ENCODE data around the gene MED22.
"Not testable (repeated sequence)": the region's sequence is repeated elsewhere in the genome, so short reads cannot be mapped to it uniquely, and the experiment has no call there.

Gene MED22

DNA sequence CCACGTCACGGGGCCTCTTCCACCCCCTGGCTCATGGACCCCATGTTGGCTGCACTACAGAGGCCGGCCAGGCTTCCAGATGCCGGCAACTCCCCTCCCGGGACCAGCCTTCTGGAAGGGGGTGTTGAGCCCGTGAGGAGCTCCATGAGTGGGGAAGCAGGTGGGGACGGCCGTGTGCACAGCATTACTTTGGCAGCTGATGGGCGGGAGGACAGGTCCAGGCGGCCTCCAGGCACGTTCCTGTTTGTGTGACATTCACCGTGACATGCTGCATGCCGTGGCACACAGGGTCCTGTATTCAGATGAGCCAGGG, 43.8 kb downstream of the MED22 start:
- DNase-seq, result no peak

GRCh38 chr9:133303266-133304157, 44.4 kb downstream of the MED22 start:
- no peak for DNase-seq

- no peak for DNase-seq
These were observed 46.4 kb downstream of the MED22 start for GRCh38 chr9:133301253-133302230.

- DNase-seq, result not testable (repeated sequence)
These were observed 47.9 kb downstream of the MED22 start for GRCh38 chr9:133299996-133300395.

DNA sequence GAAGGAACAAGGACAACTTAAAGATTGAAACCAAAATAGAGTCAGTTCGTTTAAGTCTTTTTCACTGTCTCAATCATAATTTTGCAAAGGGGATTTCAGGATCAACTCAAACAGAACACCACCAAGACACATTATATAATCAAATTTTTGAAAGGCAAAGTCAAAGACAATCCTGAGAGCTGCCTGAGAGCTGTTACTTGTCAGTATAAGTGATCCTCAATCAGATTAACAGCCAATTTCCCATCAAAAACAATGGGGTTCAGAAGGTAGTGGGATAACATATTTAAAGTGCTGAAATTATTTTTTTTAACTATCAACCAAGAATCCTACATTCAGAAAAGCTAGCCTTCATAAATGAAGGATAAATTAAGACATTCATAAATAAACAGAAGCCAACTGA, 53.7 kb downstream of the MED22 start:
- DNase-seq, result no peak

- DNase-seq, result no peak
These were observed 57.1 kb downstream of the MED22 start for GRCh38 chr9:133290751-133291302.

Data from RPMI8226 (cell line).